Common myeloid progenitor, CD34-positive (primary cell): ENCODE data around the gene SHC1.

ENCODE experiments used
- CTCF ChIA-PET: fragments of 350-600 bp; sonication (Branson Sonifier 250); formaldehyde crosslinking; loops from one replicate; lab custom pipeline; 2021; ENCODE audit warnings: antibody characterized with exemption; lab: Charles Lee
- POLR2A ChIA-PET: fragments of 350-600 bp; sonication (Branson Sonifier 250); formaldehyde crosslinking; loops from one replicate; lab custom pipeline; 2021; ENCODE audit warnings: antibody characterized with exemption; lab: Charles Lee
- DNase-seq, 3 donors: peaks; one replicate each; pipeline versions ENCODE4 v3.0.0 to v3.0.0-alpha.2; 2013
- H3K27ac ChIP-seq, 2 experiments: 1 replicate in 1 of 2; 2 replicates in 1 of 2; pipeline ENCODE4 v1.7.0; 2013; ENCODE audit warnings: inconsistent platforms in 2 of 2, low read length in 2 of 2, mild to moderate bottlenecking in 2 of 2, low read depth in 1 of 2, moderate library complexity in 1 of 2; ENCODE audit not compliant: severe bottlenecking in 2 of 2, insufficient read depth in 1 of 2, poor library complexity in 1 of 2
- H3K27me3 ChIP-seq, 5 experiments: replicated peaks in 2 of 5; 1 replicate in 3 of 5; 2 replicates in 2 of 5; pipeline versions ENCODE4 v1.6.1 to v1.7.0; 2013; ENCODE audit warnings: low read length in 4 of 5, mild to moderate bottlenecking in 2 of 5, moderate library complexity in 2 of 5, inconsistent platforms in 1 of 5; ENCODE audit not compliant: insufficient read depth in 5 of 5, control insufficient read depth in 4 of 5
- H3K36me3 ChIP-seq, 4 experiments: 1 replicate in 2 of 4; 2 replicates in 2 of 4; pipeline versions ENCODE4 v1.6.1 to v1.7.0; 2013; ENCODE audit warnings: low read length in 3 of 4, control low read depth in 1 of 4, mild to moderate bottlenecking in 1 of 4; ENCODE audit not compliant: control insufficient read depth in 4 of 4, insufficient read depth in 4 of 4
- H3K4me1 ChIP-seq, 4 experiments: 1 replicate in 3 of 4; 2 replicates in 1 of 4; pipeline versions ENCODE4 v1.6.1 to v1.7.1; 2013; ENCODE audit warnings: low read length in 3 of 4, mild to moderate bottlenecking in 3 of 4, control low read depth in 1 of 4, inconsistent platforms in 1 of 4, moderate library complexity in 1 of 4; ENCODE audit not compliant: control insufficient read depth in 4 of 4, insufficient read depth in 4 of 4; ENCODE audit errors: control extremely low read depth in 1 of 4
- H3K4me3 ChIP-seq, 7 experiments: 1 replicate in 4 of 7; 2 replicates in 3 of 7; pipeline versions ENCODE4 v1.5.1 to v1.7.0; 2013; ENCODE audit warnings: mild to moderate bottlenecking in 7 of 7, low read length in 6 of 7, moderate library complexity in 6 of 7, inconsistent platforms in 2 of 7, low read depth in 2 of 7, control low read depth in 1 of 7; ENCODE audit not compliant: insufficient read depth in 4 of 7, control insufficient read depth in 1 of 7; ENCODE audit errors: extremely low read depth in 1 of 7
- H3K9me3 ChIP-seq, 5 experiments: 1 replicate in 4 of 5; 2 replicates in 1 of 5; pipeline versions ENCODE4 v1.6.1 to v1.7.1; 2013; ENCODE audit warnings: low read length in 4 of 5, mild to moderate bottlenecking in 2 of 5, inconsistent platforms in 1 of 5, low read depth in 1 of 5, moderate library complexity in 1 of 5; ENCODE audit not compliant: control insufficient read depth in 4 of 5, insufficient read depth in 2 of 5; ENCODE audit errors: control extremely low read depth in 1 of 5
- WGBS: methylation state at CpG from one replicate; pipeline ENCODE4 v1.1.5; 2013; ENCODE audit not compliant: insufficient coverage; 5-methylcytosine and 5-hydroxymethylcytosine counted together

The SHC1 gene

DNA sequence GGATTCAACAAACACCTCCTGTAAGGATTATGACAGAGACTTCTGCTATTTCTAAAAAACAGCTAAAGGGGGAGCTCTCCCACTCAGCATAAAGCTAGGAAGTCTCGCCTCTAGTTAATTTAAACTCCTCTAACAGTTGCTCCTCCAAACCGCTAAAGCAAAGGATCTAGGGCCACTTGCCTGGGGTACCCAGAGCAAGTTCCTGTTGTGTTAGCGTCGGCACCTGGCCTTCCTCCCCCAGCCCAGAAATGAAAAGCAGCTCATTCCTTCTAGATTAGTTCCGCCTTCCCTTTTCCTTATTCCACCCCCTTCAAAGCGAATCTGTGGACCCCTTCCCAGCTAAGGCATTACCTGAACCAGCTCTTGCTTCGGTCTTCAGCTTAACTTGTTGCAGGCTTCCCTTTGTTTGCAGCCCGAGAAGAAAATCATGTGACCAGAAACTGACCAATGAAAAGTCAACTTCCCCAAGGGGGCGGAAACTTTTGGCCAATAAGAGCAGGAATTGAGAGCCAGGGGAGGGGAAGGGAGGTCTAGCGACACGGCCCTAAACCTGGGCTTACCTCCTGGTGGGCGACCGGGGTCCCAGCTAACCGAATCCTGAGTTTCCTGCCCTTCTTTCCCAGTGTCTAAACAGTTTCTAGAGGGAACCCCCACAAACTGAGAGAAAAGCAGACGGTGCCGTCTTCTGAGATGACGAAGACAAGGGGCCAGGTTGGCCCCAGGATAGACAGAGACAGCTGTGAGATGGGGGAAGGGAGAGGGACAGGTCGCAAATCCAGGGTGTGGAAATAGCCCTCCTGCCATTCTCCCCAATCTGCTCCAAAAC, 14.6 kb downstream of the SHC1 start, which contains the start of gene PBXIP1:
PBXIP1 (minus strand) TSS at position 382 of the 826 bp plus-strand sequence. CDS start 2,378 bp downstream, outside the sequence.
- DNase-seq = peak; percentile 94 to 96 (median 94)
- peaks cover 29 to 74% (median 69%) of the 10 kb centered on the region in 4 experiments for H3K4me1 ChIP-seq
- ChIA-PET CTCF (interaction anchor here (0.7 to 5.2 kb wide), 21 partner anchors 9 to 402 kb away, joined by 3 to 49 read pairs (median 3); partner anchors contain the start of genes FLAD1, LENEP, SHC1 and ZBTB7B), POLR2A (interaction anchor here (0.5 to 2.5 kb wide), 7 partner anchors 10 to 618 kb away, joined by 3 to 17 read pairs (median 4); partner anchors contain the start of genes PMVK and SHC1)
- under 1% methylated on average over 14 of the region's 18 CpGs for WGBS
- peak within 1 kb of the TSS; percentile 100 for H3K27ac ChIP-seq
- peak within 1 kb of the TSS; percentile 33 to 92 (median 81) for H3K4me3 ChIP-seq
- H3K9me3 ChIP-seq = no peaks in the 10 kb centered on the region
- peaks cover 0 to 40% (median 22%) of the 10 kb centered on the region in 4 experiments for H3K36me3 ChIP-seq
- no peaks in the 10 kb centered on the region for H3K27me3 ChIP-seq

- ChIA-PET POLR2A (interaction anchor here (0.7 to 2.5 kb wide), 6 partner anchors 10 to 285 kb away, joined by 3 to 17 read pairs (median 5); partner anchors contain the start of genes CKS1B and PMVK), CTCF (interaction anchor here (0.7 to 5.2 kb wide), 21 partner anchors 10 to 401 kb away, joined by 3 to 49 read pairs (median 4); partner anchors contain the start of genes FLAD1, LENEP, SHC1 and ZBTB7B)
- Histone ChIP-seq H3K4me3 (peak overlapping the region in 6 of 7 experiments; percentile 63 to 92 (median 82)), H3K27me3 (no peaks in the 10 kb centered on the region), H3K9me3 (no peaks in the 10 kb centered on the region), H3K27ac (peak overlapping the region; percentile 100), H3K4me1 (peaks cover 22 to 73% (median 62%) of the 10 kb centered on the region in 4 experiments), H3K36me3 (peaks cover 0 to 47% (median 29%) of the 10 kb centered on the region in 4 experiments)
- WGBS = 3% methylated on average over 3 of the region's 4 CpGs
- DNase-seq = peak; percentile 97 to 99 (median 99)
These were observed 15.4 kb downstream of the SHC1 start for GRCh38 chr1:154955039-154955717.

DNA sequence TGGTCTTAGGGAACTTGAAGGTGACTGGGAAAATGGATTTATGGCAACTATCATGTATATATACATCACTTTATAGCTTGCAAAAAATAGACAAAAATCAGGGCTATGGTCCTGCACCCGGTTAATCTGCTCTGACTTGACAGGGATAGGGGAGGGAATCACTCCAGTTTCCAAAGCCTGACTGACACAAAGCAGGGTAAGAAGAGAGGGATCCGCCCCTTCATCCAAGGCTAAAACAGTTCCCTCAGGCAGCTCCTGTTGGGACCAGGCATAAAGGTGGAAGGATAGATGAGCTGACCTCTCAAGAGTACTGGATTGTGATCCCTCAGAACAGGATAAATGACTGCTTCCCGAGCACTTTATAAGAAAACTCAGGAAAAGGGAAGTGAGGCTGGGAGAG, 16.0 kb downstream of the SHC1 start:
- POLR2A ChIA-PET = interaction anchor here (1.4 to 2.5 kb wide), 5 partner anchors 9 to 63 kb away, joined by 3 to 17 read pairs (median 6); partner anchors contain the start of genes CKS1B and PMVK
- no peak for DNase-seq
- Histone ChIP-seq H3K4me1 (peaks cover 22 to 69% (median 61%) of the 10 kb centered on the region in 4 experiments), H3K4me3 (peak overlapping the region in 6 of 7 experiments; percentile 21 to 92 (median 82)), H3K27me3 (no peaks in the 10 kb centered on the region), H3K27ac (peak overlapping the region; percentile 100), H3K9me3 (no peaks in the 10 kb centered on the region), H3K36me3 (peaks cover 0 to 49% (median 28%) of the 10 kb centered on the region in 4 experiments)
- 81% methylated on average over 2 of the region's 3 CpGs for WGBS
- CTCF ChIA-PET = interaction anchor here (1.0 to 5.2 kb wide), 12 partner anchors 11 to 401 kb away, joined by 3 to 49 read pairs (median 4); no protein-coding TSS in a partner anchor

GRCh38 chr1:154953611-154954038, 16.9 kb downstream of the SHC1 start:
- peaks cover 3 to 47% (median 25%) of the 10 kb centered on the region in 4 experiments for H3K36me3 ChIP-seq
- ChIA-PET CTCF (interaction anchor here (1.1 to 4.0 kb wide), 4 partner anchors 41 to 378 kb away, joined by 3 to 49 read pairs (median 6); no protein-coding TSS in a partner anchor), POLR2A (interaction anchor here (2.1 kb wide), 1 partner anchor 9 kb away, joined by 11 read pairs; no protein-coding TSS in a partner anchor)
- WGBS = 94% methylated on average over 2 of the region's 2 CpGs
- DNase-seq = no peak
- peak overlapping the region; percentile 100 for H3K27ac ChIP-seq
- no peaks in the 10 kb centered on the region for H3K27me3 ChIP-seq
- peaks cover 22 to 68% (median 60%) of the 10 kb centered on the region in 4 experiments for H3K4me1 ChIP-seq
- peak overlapping the region in 5 of 7 experiments; percentile 8 to 92 (median 82) for H3K4me3 ChIP-seq
- H3K9me3 ChIP-seq = no peaks in the 10 kb centered on the region

GRCh38 chr1:154952664-154953063, 17.9 kb downstream of the SHC1 start:
- DNase-seq = no peak
- POLR2A ChIA-PET = interaction anchor here (0.8 to 2.1 kb wide), 3 partner anchors 8 to 47 kb away, joined by 4 to 11 read pairs (median 7); partner anchors contain the start of gene PYGO2
- 83% methylated on average over 6 of the region's 6 CpGs for WGBS
- no peaks in the 10 kb centered on the region for H3K9me3 ChIP-seq
- CTCF ChIA-PET = interaction anchor here (0.7 to 1.8 kb wide), 7 partner anchors 9 to 63 kb away, joined by 3 to 7 read pairs (median 4); partner anchors contain the start of genes LENEP and PYGO2
- peak overlapping the region; percentile 100 for H3K27ac ChIP-seq
- peaks cover 22 to 68% (median 60%) of the 10 kb centered on the region in 4 experiments for H3K4me1 ChIP-seq
- H3K36me3 ChIP-seq = peaks cover 7 to 48% (median 26%) of the 10 kb centered on the region in 4 experiments
- peak overlapping the region in 4 of 7 experiments; percentile 81 to 92 (median 86) for H3K4me3 ChIP-seq
- H3K27me3 ChIP-seq = no peaks in the 10 kb centered on the region
